HG03575 (cell line): ENCODE measurements around the gene FSTL4.
"Not testable (repeated sequence)": the region's sequence is repeated elsewhere in the genome, so short reads cannot be mapped to it uniquely, and the experiment has no call there.

Experiments used
- ATAC-seq: cut with Tn5 transposase; IDR thresholded peaks from one replicate; pipeline ENCODE4 v1.9.1; 2021; ENCODE audit not compliant: unreplicated experiment, insufficient number of reproducible peaks, low FRiP score; ENCODE audit errors: extremely low read depth

Gene FSTL4

GRCh38 chr5:133564921-133565565 lies 47.3 kb downstream of the FSTL4 start:
- ATAC-seq = no peak

- ATAC-seq = no peak
Observed at GRCh38 chr5:133562554-133562953, 49.8 kb downstream of the FSTL4 start.

- ATAC-seq = no peak
Observed at GRCh38 chr5:133559960-133560359, 52.4 kb downstream of the FSTL4 start.

GRCh38 chr5:133556551-133556950 lies 55.8 kb downstream of the FSTL4 start:
- ATAC-seq = no peak

GRCh38 chr5:133554279-133554678 lies 58.1 kb downstream of the FSTL4 start:
- ATAC-seq = no peak

DNA sequence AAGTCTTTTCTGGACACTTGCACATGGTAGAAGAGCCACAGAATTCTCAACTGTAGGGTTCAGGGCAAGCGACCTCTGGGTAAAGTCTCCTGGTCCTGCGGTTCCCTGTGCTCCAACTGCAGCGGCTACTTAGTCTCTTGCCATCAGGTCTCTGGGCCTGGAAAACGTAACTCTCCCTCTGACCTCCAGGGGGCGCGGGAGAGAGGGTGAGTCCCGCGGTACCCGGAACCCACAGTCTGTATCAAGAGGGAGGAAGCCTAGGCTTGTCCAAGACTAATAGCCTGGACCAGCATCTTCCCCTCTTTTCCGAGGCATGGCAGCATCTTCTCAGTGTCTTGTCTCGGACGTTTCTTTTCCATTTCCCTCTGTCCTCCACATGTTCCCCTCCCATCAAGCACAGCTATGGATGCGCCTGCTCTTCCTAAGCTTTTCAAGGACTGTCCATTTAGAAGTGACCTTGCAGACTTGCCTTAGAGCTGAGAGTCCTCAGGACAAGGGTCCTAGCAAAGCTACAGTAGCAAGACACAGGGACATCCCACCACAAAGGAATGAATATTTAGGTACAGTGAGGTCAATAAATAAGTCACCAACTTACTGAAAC lies 59.3 kb downstream of the FSTL4 start:
- no peak for ATAC-seq

GRCh38 chr5:133546500-133546899 lies 65.8 kb downstream of the FSTL4 start:
- ATAC-seq = no peak

DNA sequence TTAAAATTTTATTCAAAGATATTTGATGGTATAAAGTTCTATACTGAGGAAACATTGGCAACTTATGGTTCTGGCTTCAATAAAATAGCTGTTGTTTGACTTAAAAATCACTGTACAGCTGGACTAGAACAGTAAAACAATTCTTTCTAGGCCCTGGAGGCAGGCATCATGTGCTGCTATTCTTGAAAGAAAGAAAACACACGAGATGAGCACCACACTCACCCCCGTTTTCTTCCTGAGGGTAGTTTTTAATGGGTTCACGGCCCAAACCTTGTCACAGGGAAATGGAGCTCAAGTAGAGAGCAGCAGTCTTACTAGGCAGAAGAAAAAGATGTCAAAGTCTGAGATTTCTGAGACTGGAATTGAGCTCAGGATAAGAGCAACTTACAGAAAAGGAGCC lies 68.0 kb downstream of the FSTL4 start:
- no peak for ATAC-seq

DNA sequence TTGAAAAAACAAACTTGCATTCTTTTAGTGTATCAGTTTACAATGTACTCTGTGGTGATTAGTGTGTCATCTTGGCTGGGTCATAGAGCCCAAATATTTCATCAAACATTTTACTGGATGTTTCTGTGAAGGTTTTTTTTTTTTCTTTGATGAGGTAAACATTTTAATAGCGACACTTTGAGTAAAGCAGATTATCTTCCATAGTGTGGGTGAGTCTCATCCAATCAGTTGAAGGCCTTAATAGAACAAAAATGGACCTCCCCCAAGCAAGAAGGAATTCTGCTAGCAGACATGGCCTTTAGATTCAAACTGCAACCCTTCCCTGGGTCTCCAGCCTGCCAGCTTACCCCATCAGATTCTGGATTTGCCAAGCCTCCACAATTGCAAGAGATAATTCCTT lies 72.5 kb downstream of the FSTL4 start:
- no peak for ATAC-seq

DNA sequence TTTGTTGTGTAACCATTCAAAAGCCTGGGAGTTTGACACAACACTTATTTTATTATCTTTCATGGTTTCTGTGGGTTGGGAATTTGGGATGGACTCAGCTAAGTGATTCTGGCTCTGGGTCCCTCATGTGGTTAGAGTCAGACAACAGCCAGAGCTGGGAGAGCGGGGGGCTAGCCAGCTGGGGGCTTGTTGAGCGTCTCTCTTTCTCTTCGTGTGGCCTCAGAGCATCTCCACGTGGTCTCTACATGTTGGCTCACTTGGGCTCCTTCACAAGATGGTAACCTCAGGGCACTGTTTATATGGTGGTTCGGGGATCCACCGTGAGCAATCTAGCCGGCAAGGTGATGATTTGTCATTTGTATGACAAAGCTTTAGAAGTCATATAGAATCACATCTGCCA lies 73.6 kb downstream of the FSTL4 start:
- no peak for ATAC-seq

DNA sequence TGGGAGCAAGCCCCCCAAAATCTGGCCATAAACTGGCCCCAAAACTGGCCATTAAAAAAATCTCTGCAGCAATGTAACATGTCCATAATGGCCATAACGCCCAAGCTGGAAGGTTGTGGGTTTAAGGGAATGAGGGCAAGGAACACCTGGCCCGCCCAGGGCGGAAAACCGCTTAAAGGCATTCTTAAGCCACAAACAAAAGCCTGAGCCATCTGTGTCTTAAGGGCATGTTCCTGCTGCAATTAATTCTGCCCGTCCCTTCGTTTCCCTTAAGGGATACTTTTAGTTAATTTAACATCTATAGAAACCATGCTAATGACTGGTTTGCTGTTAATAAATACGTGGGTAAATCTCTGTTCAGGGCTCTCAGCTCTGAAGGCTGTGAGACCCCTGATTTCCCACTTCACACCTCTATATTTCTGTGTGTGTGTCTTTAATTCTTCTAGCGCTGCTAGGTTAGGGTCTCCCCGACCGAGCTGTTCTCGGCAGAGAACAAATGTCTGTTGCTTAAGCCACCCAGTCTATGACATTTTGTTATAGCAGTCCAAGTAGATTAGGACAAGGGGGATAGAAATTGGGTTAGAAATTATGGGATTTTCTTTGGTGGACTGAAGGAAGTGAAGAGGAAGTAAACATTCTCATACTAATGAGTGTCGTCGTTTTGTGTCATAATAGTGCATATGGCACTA lies 77.0 kb downstream of the FSTL4 start:
- ATAC-seq = not testable (repeated sequence)

- ATAC-seq = no peak
Observed at GRCh38 chr5:133534566-133534965, 77.8 kb downstream of the FSTL4 start.

- ATAC-seq = no peak
Observed at GRCh38 chr5:133533541-133533940, 78.8 kb downstream of the FSTL4 start.

GRCh38 chr5:133531594-133531993 lies 80.7 kb downstream of the FSTL4 start:
- no peak for ATAC-seq

- no peak for ATAC-seq
Observed at GRCh38 chr5:133531178-133531577, 81.2 kb downstream of the FSTL4 start.

DNA sequence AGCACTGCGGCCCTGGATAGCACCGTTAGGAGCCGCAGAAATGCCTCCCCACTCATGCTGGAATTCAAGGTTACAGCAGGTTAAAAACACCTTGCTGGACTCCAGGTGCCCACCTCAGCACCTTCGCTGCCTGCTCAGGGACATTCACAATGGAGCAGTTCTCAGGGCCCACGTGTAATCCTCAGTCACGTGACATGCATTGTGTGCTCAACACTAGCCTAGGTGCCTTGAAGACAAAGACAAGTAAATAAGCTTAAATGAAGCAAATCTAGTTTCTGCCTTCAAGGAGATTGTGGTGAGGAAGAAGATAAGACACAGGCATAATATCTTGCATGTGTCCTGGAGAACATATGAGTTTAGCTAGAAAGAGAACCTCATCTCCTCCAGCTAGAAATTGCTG lies 82.1 kb downstream of the FSTL4 start:
- ATAC-seq = no peak

- ATAC-seq = no peak
Observed at GRCh38 chr5:133528841-133529240, 83.5 kb downstream of the FSTL4 start.

DNA sequence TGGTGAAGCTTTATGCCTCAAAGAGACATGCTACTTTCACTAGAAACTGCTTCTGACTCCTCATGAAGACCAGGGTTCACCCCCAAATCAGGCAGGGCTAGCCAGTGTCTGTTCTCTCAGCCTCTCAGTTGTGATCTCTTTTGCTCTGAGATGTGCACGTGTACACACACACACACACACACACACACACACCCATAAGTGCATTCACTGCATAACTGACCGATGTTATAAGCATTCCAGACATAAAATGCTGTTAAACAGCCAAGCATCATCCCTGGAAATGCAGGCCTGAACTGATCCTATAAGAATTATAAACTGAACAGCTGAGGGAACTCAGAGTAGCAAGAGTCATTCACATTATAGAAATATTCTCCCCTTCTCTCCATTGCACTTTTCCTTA lies 85.0 kb downstream of the FSTL4 start:
- ATAC-seq = no peak

DNA sequence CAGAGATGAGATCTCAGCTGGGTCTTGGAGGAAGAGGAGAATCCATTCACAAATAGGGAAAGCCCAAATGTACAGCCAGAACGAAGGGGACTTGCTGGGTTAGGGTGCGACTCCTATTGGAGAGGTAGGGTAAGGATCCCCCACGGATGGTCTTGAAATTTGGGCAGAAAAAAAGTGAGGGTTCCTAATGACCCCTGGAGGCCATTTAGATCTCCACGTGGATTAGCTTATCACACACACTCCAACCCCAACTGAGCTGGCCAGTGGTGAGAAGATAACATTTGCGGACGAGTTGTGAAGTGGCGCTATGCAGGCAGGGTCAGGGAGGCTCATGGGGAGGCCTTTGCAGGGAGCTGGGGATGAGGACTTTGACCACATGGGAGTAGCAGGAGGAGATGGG lies 86.0 kb downstream of the FSTL4 start:
- ATAC-seq = no peak

- no peak for ATAC-seq
Observed at GRCh38 chr5:133525126-133525525, 87.2 kb downstream of the FSTL4 start.
